A549 (cell line): ENCODE data around the gene HRC. TPM values are rescaled to one million over a fixed set of nuclear protein-coding genes. Genes with fewer than 3 reads are reported as not detected.

ENCODE experiments used
- ATAC-seq, 2 experiments: fragments of 200-7000 bp in 1 of 2; fragments of >200 bp in 1 of 2; cut with Nextera tagmentation in 1 of 2; cut with Tn5 transposase in 1 of 2; 3 replicates each; pipeline versions ENCODE4 v1.8.0 to v1.9.1; 2018 to 2020; ENCODE audit warnings: mild to moderate bottlenecking in 1 of 2, moderate library complexity in 1 of 2
- CTCF ChIA-PET: fragments of 300-600 bp; sonication (Branson Sonifier 250); formaldehyde crosslinking; extraction: SDS; loops from one replicate; lab custom pipeline; 2021; ENCODE audit warnings: antibody characterized with exemption, inconsistent platforms; lab: Yijun Ruan, JAX
- POLR2A ChIA-PET: fragments of 350-600 bp; formaldehyde crosslinking; extraction: SDS; loops from one replicate; lab custom pipeline; 2021; ENCODE audit warnings: antibody characterized with exemption, inconsistent platforms; lab: Yijun Ruan, JAX
- DNase-seq, 2 experiments: peaks; one replicate each; pipeline versions ENCODE4 v3.0.0 to v3.0.0-alpha.2; 2011 to 2016; ENCODE audit warnings: low read depth in 1 of 2, low spot score in 1 of 2
- FAIRE-seq: peaks from 2 replicates; lab custom pipeline; 2011; peaks lifted over from hg19 to GRCh38; lab: Jason Lieb, UNC
- H3K27ac ChIP-seq, 2 experiments: fragments of >200 bp; sonication (Bioruptor Twin); formaldehyde crosslinking; 3 replicates each; pipeline ENCODE4 v1.5.1; 2016 to 2017
- H3K4me1 ChIP-seq: fragments of >200 bp; sonication (Bioruptor Twin); formaldehyde crosslinking; 3 replicates; pipeline ENCODE4 v1.6.1; 2016
- H3K4me2 ChIP-seq: fragments of >200 bp; sonication (Bioruptor Twin); formaldehyde crosslinking; 3 replicates; pipeline ENCODE4 v1.6.1; 2016
- H3K4me3 ChIP-seq: fragments of >200 bp; sonication (Bioruptor Twin); formaldehyde crosslinking; 3 replicates; pipeline ENCODE4 v1.5.1; 2016
- H3K9me3 ChIP-seq: fragments of >200 bp; sonication (Bioruptor Twin); formaldehyde crosslinking; 3 replicates; pipeline ENCODE4 v1.6.1; 2016
- BCL3 ChIP-seq: fragments of >200 bp; sonication (Bioruptor Twin); formaldehyde crosslinking; IDR thresholded peaks from 3 replicates; pipeline ENCODE4 v1.6.1; 2016
- BHLHE40 ChIP-seq: IDR thresholded peaks from 2 replicates; pipeline ENCODE4 v1.6.1; 2012; ENCODE audit warnings: low read depth, low read length, inconsistent platforms
- CBX8 ChIP-seq: fragments of 200-600 bp; sonication (generic); IDR thresholded peaks from 2 replicates; pipeline ENCODE4 v1.6.1; 2016
- CTCF ChIP-seq: fragments of >200 bp; sonication (Bioruptor Twin); formaldehyde crosslinking; IDR thresholded peaks from 3 replicates; pipeline ENCODE4 v1.5.1; 2016
- ELK1 ChIP-seq: fragments of 150-350 bp; IDR thresholded peaks from 2 replicates; pipeline ENCODE4 v1.6.1; 2014; ENCODE audit warnings: low read depth, mild to moderate bottlenecking, low read length
- EP300 ChIP-seq, 2 experiments: fragments of >200 bp; sonication (Bioruptor Twin); formaldehyde crosslinking; IDR thresholded peaks; 2 replicates in 1 of 2; 3 replicates in 1 of 2; pipeline ENCODE4 v1.6.1; 2016 to 2017
- FOSB ChIP-seq: fragments of 250-450 bp; sonication (Bioruptor Pico); IDR thresholded peaks from 2 replicates; pipeline ENCODE4 v1.5.0; 2020; ENCODE audit warnings: mild to moderate bottlenecking, moderate library complexity
- HOXB13 ChIP-seq: fragments of 250-450 bp; sonication (Bioruptor Pico); IDR thresholded peaks from 2 replicates; pipeline ENCODE4 v1.5.0; 2020; ENCODE audit warnings: low read depth, mild to moderate bottlenecking, moderate library complexity
- KDM1A ChIP-seq: fragments of 200-600 bp; sonication (generic); IDR thresholded peaks from 2 replicates; pipeline ENCODE4 v1.6.1; 2016; ENCODE audit warnings: low read depth, mild to moderate bottlenecking
- KDM5A ChIP-seq: fragments of 200-600 bp; sonication (generic); IDR thresholded peaks from 2 replicates; pipeline ENCODE4 v1.6.1; 2016; ENCODE audit warnings: antibody characterized with exemption, mild to moderate bottlenecking
- MYC ChIP-seq: IDR thresholded peaks from 2 replicates; pipeline ENCODE4 v1.6.1; 2012; ENCODE audit warnings: mild to moderate bottlenecking, inconsistent platforms, low read length, improper control_type of control experiment, borderline replicate concordance
- NFE2L2 ChIP-seq: fragments of 150-350 bp; conservative IDR thresholded peaks from 2 replicates; pipeline ENCODE4 v1.6.1; 2014; ENCODE audit warnings: low read length
- PBX3 ChIP-seq: IDR thresholded peaks from 2 replicates; pipeline ENCODE4 v1.6.1; 2012
- PHF8 ChIP-seq: fragments of 200-600 bp; sonication (generic); IDR thresholded peaks from 2 replicates; pipeline ENCODE4 v1.6.1; 2016; ENCODE audit warnings: low read depth, mild to moderate bottlenecking, antibody characterized with exemption, moderate library complexity, borderline replicate concordance
- RAD21 ChIP-seq, 2 experiments: fragments of >200 bp in 1 of 2; sonication (Bioruptor Twin) in 1 of 2; formaldehyde crosslinking in 1 of 2; IDR thresholded peaks in 1 of 2; conservative IDR thresholded peaks in 1 of 2; 2 replicates in 1 of 2; 3 replicates in 1 of 2; pipeline ENCODE4 v1.6.1; 2012 to 2018; ENCODE audit warnings: inconsistent platforms in 1 of 2
- REST ChIP-seq: fragments of 200-600 bp; sonication (generic); IDR thresholded peaks from 2 replicates; pipeline ENCODE4 v1.6.1; 2016; ENCODE audit warnings: antibody characterized with exemption, mild to moderate bottlenecking, moderate library complexity
- RNF2 ChIP-seq: fragments of 200-600 bp; sonication (generic); IDR thresholded peaks from 2 replicates; pipeline ENCODE4 v1.6.1; 2016; ENCODE audit warnings: low read depth, mild to moderate bottlenecking, antibody characterized with exemption, moderate library complexity, borderline replicate concordance
- TP53 ChIP-seq: fragments of 250-450 bp; sonication (Bioruptor Pico); IDR thresholded peaks from 2 replicates; pipeline ENCODE4 v1.5.0; 2021; ENCODE audit warnings: mild to moderate bottlenecking, moderate library complexity
- USF2 ChIP-seq: fragments of 450-650 bp; IDR thresholded peaks from 2 replicates; pipeline ENCODE4 v1.6.1; 2014; ENCODE audit warnings: antibody characterized with exemption
- ZNF302 ChIP-seq: fragments of 250-450 bp; sonication (Bioruptor Pico); IDR thresholded peaks from 2 replicates; pipeline ENCODE4 v1.9.0; 2021; ENCODE audit warnings: inconsistent platforms, mild to moderate bottlenecking, moderate library complexity
- WGBS: methylation state at CpG from one replicate; pipeline ENCODE4 v1.1.6; 2017; ENCODE audit errors: missing lambda C conversion rate; 5-methylcytosine and 5-hydroxymethylcytosine counted together
- polyA plus RNA-seq, 4 experiments: library from polyadenylated mRNA; depleted of rRNA in 3 of 4; stranded (reverse); fragments of >200 nt; fragmentation: RNase III in 1 of 4; extraction: RNeasy Plus Mini Kit Qiagen cat#74134 plus additional on column Dnase treatment in 1 of 4; gene quantifications; 2 replicates in 3 of 4; 3 replicates in 1 of 4; pipeline ENCODE4 v1.2.3, GENCODE V29; 2011 to 2017
- TF ChIP-seq, protein P1 (sequence below): fragments of 250-450 bp; sonication (Bioruptor Pico); IDR thresholded peaks from 2 replicates; pipeline ENCODE4 v1.5.0; 2021; ENCODE audit warnings: mild to moderate bottlenecking, moderate library complexity, borderline replicate concordance

Gene HRC
- polyA plus RNA-seq, 2 of the 4 experiments (the other 2 are of a cell fraction) = 0.04 TPM

DNA sequence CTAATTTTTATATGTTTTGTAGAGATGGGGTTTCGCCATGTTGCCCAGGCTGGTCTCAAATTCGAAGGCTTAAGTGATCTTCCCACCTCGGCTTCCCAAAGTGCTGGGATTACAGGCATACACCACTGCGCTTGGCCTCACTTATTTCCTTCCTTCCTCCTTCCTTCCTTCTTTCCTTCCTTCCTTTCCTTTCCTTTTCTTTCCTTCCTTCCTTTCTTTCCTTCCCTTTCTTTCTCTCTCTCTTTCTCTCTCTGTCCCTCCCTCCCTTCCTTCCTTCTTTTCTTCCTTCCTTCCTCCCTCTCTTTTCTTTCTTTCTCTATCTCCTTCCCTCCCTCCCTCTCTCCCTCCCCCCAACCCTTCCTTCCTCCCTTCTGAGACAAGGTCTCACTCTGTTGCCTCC lies 39.2 kb upstream of the HRC start:
- ChIA-PET POLR2A (no interaction called here), CTCF (interaction anchor here (1.3 to 6.0 kb wide), 4 partner anchors 19 to 197 kb away, joined by 3 to 61 read pairs (median 5); no protein-coding TSS in a partner anchor)
- DNase-seq = no peak
- Histone ChIP-seq H3K4me1 (peaks cover 4% of the 10 kb centered on the region; the same call in 1 of the 3 replicates), H3K4me3 (no peak overlapping the region), H3K9me3 (no peaks in the 10 kb centered on the region), H3K27ac (no peak overlapping the region), H3K4me2 (no peak overlapping the region)
- 72% methylated on average over 4 of the region's 4 CpGs for WGBS
- TF ChIP-seq KDM1A (no peak), HOXB13 (CRISPR knock-in tag) (no peak), RNF2 (no peak), ZNF302 (CRISPR knock-in tag) (no peak), KDM5A (no peak), PHF8 (no peak), TP53 (CRISPR knock-in tag) (no peak), FOSB (CRISPR knock-in tag) (no peak), MYC (no peak), BCL3 (no peak), BHLHE40 (no peak), PBX3 (no peak), ELK1 (no peak), USF2 (no peak), CTCF (no peak)
- TF ChIP-seq, protein P1, sequence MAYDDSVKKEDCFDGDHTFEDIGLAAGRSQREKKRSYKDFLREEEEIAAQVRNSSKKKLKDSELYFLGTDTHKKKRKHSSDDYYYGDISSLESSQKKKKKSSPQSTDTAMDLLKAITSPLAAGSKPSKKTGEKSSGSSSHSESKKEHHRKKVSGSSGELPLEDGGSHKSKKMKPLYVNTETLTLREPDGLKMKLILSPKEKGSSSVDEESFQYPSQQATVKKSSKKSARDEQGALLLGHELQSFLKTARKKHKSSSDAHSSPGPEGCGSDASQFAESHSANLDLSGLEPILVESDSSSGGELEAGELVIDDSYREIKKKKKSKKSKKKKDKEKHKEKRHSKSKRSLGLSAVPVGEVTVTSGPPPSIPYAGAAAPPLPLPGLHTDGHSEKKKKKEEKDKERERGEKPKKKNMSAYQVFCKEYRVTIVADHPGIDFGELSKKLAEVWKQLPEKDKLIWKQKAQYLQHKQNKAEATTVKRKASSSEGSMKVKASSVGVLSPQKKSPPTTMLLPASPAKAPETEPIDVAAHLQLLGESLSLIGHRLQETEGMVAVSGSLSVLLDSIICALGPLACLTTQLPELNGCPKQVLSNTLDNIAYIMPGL (CRISPR knock-in tag) = no peak
- ATAC-seq = no peak
- no peak for FAIRE-seq

DNA sequence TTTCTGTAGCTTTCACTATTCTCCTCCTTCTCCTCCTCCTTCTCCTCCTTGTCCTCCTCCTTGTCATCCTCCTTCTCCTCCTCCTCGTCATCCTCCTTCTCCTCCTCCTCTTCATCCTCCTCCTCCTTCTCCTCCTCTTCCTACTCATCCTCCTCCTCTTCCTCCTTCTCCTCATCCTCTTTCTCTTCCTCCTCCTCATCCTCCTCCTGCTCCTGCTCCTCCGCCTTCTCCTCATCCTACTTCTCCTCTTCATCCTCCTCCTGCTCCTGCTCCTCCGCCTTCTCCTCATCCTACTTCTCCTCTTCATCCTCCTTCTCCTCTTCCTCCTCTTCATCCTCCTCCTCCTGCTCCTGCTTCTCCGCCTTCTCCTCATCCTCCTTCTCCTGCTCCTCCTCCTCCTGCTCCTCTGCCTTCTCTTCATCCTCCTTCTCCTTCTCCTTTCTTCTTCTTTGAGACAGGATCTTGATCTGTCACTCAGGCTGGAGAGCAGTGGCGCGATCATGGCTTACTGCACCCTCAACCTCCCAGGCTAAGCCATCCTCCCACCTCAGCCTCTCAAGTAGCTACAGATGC lies 38.7 kb upstream of the HRC start:
- TF ChIP-seq NFE2L2 = no peak
- no peak for TF ChIP-seq RAD21 (conservative IDR thresholded peaks at IDR 0.05 in 1 of 2, IDR thresholded peaks at IDR 0.05 in 1 of 2)
- no peak for TF ChIP-seq HOXB13 (CRISPR knock-in tag)
- no peak for TF ChIP-seq BCL3
- TF ChIP-seq RNF2 = no peak
- TF ChIP-seq REST = no peak
- TF ChIP-seq CBX8 = no peak
- no peak for TF ChIP-seq EP300 (IDR thresholded peaks at IDR 0.05)
- TF ChIP-seq, all 56 proteins: peak for 0
- Histone ChIP-seq H3K9me3 (no peaks in the 10 kb centered on the region), H3K4me1 (peaks cover 4% of the 10 kb centered on the region; the same call in 1 of the 3 replicates), H3K4me2 (no peak overlapping the region), H3K4me3 (no peak overlapping the region), H3K27ac (no peak overlapping the region)
- CTCF ChIA-PET = interaction anchor here (0.6 to 2.6 kb wide), 5 partner anchors 20 to 658 kb away, joined by 3 to 7 read pairs (median 5); no protein-coding TSS in a partner anchor
- FAIRE-seq (no peak), ATAC-seq (no peak), DNase-seq (no peak)
- POLR2A ChIA-PET = no interaction called here
- 90% methylated on average over 6 of the region's 6 CpGs for WGBS
